ENCODE measurements around the gene SEC14L6. TPM values are rescaled to one million over a fixed set of nuclear protein-coding genes. Genes with fewer than 3 reads are reported as not detected.

Gene SEC14L6
- polyA plus RNA-seq, 3 donors: not detected

DNA sequence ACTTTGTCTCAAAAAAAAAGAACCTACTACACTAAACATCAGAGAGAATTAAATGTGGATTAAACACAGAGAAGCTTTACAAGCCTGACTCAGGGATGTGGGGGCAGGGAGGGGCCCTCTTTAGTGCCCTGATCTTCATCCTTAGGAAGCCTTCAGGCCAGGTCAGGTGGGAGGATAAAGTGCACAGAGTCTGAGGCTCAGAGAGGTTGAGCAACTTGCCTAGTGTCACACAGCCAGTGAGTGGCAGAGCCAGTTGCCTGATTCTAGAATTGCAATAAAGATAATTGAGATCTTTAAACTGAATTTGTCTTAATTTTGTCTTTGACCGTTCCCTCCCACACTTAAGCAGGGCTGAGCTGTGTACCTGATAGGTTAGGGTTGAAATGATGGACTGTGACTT lies 7.2 kb downstream of the SEC14L6 start:
- Histone ChIP-seq H2AFZ (ENCODE audit: insufficient read depth, low read depth, low read length, poor library complexity, severe bottlenecking) (no peak overlapping the region), H3K27me3 (ENCODE audit: control insufficient read depth in 2 of 2, insufficient read depth in 2 of 2, low read length in 2 of 2) (peaks cover 12 to 37% of the 10 kb centered on the region in 2 donors)
- intact Hi-C loops (cut with micrococcal nuclease): no loop called here

DNA sequence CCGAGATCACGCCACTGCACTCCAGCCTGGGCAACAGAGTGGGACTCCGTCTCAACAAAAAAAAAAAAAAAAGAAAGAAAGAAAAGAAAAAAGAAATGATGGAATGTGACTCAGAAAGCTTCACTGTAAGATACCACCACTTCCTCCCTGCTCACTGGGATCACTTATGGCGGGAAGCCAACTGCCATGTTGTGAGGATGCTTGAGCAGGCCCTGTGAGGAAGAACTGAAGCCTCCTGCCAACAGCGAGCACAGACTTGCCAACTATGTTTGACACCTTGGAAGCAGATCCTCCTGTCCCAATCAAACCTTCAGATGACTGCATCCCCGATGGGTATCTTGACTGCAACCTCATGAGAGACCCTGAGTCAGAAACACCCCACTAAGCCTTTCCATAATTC lies 8.3 kb downstream of the SEC14L6 start:
- H3K4me2 ChIP-seq (replicated peaks; ENCODE audit: extremely low read depth, low read length, poor library complexity, severe bottlenecking): no peak overlapping the region
- intact Hi-C loops (cut with micrococcal nuclease): no loop called here
- peaks cover 4% of the 10 kb centered on the region for H3K4me1 Mint-ChIP-seq
- no peak overlapping the region for H2AFZ ChIP-seq (ENCODE audit: insufficient read depth, low read depth, low read length, poor library complexity, severe bottlenecking)
- no peaks in the 10 kb centered on the region for H4K20me1 ChIP-seq (ENCODE audit: insufficient read depth, low read length)
- H3K9me3 Mint-ChIP-seq: peaks cover 0 to 3% (median 0%) of the 10 kb centered on the region in 7 donors
- H3K79me2 ChIP-seq (ENCODE audit: insufficient read depth, low read length): no peaks in the 10 kb centered on the region
- peaks cover 0 to 3% of the 10 kb centered on the region in 2 donors for H3K36me3 Mint-ChIP-seq
- TF ChIP-seq, protein P1, sequence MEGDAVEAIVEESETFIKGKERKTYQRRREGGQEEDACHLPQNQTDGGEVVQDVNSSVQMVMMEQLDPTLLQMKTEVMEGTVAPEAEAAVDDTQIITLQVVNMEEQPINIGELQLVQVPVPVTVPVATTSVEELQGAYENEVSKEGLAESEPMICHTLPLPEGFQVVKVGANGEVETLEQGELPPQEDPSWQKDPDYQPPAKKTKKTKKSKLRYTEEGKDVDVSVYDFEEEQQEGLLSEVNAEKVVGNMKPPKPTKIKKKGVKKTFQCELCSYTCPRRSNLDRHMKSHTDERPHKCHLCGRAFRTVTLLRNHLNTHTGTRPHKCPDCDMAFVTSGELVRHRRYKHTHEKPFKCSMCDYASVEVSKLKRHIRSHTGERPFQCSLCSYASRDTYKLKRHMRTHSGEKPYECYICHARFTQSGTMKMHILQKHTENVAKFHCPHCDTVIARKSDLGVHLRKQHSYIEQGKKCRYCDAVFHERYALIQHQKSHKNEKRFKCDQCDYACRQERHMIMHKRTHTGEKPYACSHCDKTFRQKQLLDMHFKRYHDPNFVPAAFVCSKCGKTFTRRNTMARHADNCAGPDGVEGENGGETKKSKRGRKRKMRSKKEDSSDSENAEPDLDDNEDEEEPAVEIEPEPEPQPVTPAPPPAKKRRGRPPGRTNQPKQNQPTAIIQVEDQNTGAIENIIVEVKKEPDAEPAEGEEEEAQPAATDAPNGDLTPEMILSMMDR (IDR thresholded peaks at IDR 0.05): no peak
- H3K27ac Mint-ChIP-seq: no peak overlapping the region
- WGBS (ENCODE audit: insufficient coverage): 92% methylated on average over 4 of the region's 6 CpGs
- peaks cover 26 to 38% (median 35%) of the 10 kb centered on the region in 3 donors for H3K27me3 Mint-ChIP-seq (ENCODE audit: low read depth in 3 of 3)
- H3K4me3 Mint-ChIP-seq: no peak overlapping the region
- no peaks in the 10 kb centered on the region for H3K36me3 ChIP-seq (replicated peaks in 1 of 2; ENCODE audit: control insufficient read depth in 1 of 2, insufficient read depth in 2 of 2, low read length in 2 of 2)
- no peak overlapping the region for H3K9ac ChIP-seq (ENCODE audit: insufficient read depth, low read length, poor library complexity, severe bottlenecking)
- H3K27me3 ChIP-seq (ENCODE audit: control insufficient read depth in 2 of 2, insufficient read depth in 2 of 2, low read length in 2 of 2): peaks cover 12 to 31% of the 10 kb centered on the region in 2 donors
- no peak for DNase-seq
- H3K4me3 ChIP-seq (replicated peaks in 1 of 3; ENCODE audit: low read depth in 2 of 3, low read length in 3 of 3): no peak overlapping the region
- no peaks in the 10 kb centered on the region for H3K9me3 ChIP-seq (replicated peaks in 1 of 2; ENCODE audit: control insufficient read depth in 1 of 2, insufficient read depth in 1 of 2, low read length in 2 of 2)
- H3K27ac ChIP-seq (ENCODE audit: low read depth in 1 of 2, low read length in 2 of 2): no peak overlapping the region
- no peaks in the 10 kb centered on the region for H3K4me1 ChIP-seq (ENCODE audit: control insufficient read depth in 1 of 2, insufficient read depth in 2 of 2, low read length in 2 of 2)

More for the DNA sequence above, 7.2 kb downstream of the SEC14L6 start:
- Mint-ChIP-seq H3K27me3 (ENCODE audit: low read depth in 3 of 3) (peaks cover 35 to 48% (median 46%) of the 10 kb centered on the region in 3 donors), H3K27ac (no peak overlapping the region), H3K36me3 (peaks cover 0 to 3% of the 10 kb centered on the region in 2 donors), H3K4me3 (no peak overlapping the region), H3K4me1 (peaks cover 4% of the 10 kb centered on the region), H3K9me3 (peaks cover 0 to 3% (median 2%) of the 10 kb centered on the region in 7 donors)
- H3K36me3 ChIP-seq (replicated peaks in 1 of 2; ENCODE audit: control insufficient read depth in 1 of 2, insufficient read depth in 2 of 2, low read length in 2 of 2): no peaks in the 10 kb centered on the region
- no peak overlapping the region for H3K9ac ChIP-seq (ENCODE audit: insufficient read depth, low read length, poor library complexity, severe bottlenecking)
- TF ChIP-seq, protein P1 (IDR thresholded peaks at IDR 0.05): no peak
- no peak overlapping the region for H3K4me2 ChIP-seq (replicated peaks; ENCODE audit: extremely low read depth, low read length, poor library complexity, severe bottlenecking)
- no CpG with 5 or more reads among the region's 1 CpG for WGBS (ENCODE audit: insufficient coverage)
- no peak for DNase-seq
- no peaks in the 10 kb centered on the region for H3K4me1 ChIP-seq (ENCODE audit: control insufficient read depth in 1 of 2, insufficient read depth in 2 of 2, low read length in 2 of 2)
- no peaks in the 10 kb centered on the region for H4K20me1 ChIP-seq (ENCODE audit: insufficient read depth, low read length)
- H3K79me2 ChIP-seq (ENCODE audit: insufficient read depth, low read length): no peaks in the 10 kb centered on the region
- H3K4me3 ChIP-seq (replicated peaks in 1 of 3; ENCODE audit: low read depth in 2 of 3, low read length in 3 of 3): no peak overlapping the region
- H3K27ac ChIP-seq (ENCODE audit: low read depth in 1 of 2, low read length in 2 of 2): no peak overlapping the region
- H3K9me3 ChIP-seq (replicated peaks in 1 of 2; ENCODE audit: control insufficient read depth in 1 of 2, insufficient read depth in 1 of 2, low read length in 2 of 2): no peaks in the 10 kb centered on the region

Data from CD14-positive monocyte (primary cell).